GM19395 (cell line): Measurements from ENCODE around the gene IL12RB2.

ENCODE experiments used
- ATAC-seq: cut with Tn5 transposase; IDR thresholded peaks from one replicate; pipeline ENCODE4 v1.9.1; 2021; ENCODE audit warnings: mild to moderate bottlenecking, moderate library complexity; ENCODE audit not compliant: unreplicated experiment

The IL12RB2 gene, protein sequence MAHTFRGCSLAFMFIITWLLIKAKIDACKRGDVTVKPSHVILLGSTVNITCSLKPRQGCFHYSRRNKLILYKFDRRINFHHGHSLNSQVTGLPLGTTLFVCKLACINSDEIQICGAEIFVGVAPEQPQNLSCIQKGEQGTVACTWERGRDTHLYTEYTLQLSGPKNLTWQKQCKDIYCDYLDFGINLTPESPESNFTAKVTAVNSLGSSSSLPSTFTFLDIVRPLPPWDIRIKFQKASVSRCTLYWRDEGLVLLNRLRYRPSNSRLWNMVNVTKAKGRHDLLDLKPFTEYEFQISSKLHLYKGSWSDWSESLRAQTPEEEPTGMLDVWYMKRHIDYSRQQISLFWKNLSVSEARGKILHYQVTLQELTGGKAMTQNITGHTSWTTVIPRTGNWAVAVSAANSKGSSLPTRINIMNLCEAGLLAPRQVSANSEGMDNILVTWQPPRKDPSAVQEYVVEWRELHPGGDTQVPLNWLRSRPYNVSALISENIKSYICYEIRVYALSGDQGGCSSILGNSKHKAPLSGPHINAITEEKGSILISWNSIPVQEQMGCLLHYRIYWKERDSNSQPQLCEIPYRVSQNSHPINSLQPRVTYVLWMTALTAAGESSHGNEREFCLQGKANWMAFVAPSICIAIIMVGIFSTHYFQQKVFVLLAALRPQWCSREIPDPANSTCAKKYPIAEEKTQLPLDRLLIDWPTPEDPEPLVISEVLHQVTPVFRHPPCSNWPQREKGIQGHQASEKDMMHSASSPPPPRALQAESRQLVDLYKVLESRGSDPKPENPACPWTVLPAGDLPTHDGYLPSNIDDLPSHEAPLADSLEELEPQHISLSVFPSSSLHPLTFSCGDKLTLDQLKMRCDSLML

DNA sequence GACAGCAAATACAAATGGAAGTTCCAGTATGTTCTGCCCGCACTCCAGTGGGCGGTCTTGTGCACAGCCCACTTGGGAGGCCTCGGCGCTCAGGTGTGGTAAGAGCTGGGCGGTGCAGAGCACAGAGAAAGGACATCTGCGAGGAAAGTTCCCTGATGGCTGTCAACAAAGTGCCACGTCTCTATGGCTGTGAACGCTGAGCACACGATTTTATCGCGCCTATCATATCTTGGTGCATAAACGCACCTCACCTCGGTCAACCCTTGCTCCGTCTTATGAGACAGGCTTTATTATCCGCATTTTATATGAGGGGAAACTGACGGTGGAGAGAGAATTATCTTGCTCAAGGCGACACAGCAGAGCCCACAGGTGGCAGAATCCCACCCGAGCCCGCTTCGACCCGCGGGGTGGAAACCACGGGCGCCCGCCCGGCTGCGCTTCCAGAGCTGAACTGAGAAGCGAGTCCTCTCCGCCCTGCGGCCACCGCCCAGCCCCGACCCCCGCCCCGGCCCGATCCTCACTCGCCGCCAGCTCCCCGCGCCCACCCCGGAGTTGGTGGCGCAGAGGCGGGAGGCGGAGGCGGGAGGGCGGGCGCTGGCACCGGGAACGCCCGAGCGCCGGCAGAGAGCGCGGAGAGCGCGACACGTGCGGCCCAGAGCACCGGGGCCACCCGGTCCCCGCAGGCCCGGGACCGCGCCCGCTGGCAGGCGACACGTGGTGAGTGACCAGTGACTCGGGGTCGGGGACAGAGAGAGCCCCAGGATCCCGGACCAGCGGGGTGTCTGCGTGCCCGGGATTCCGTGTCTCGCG lies at the start of gene IL12RB2:
Gene IL12RB2 (plus strand): TSS at position 623 of the 810 bp plus-strand sequence. CDS start 12,496 bp downstream, outside the sequence.
- peak; percentile 73 for ATAC-seq

GRCh38 chr1:67261680-67262079 lies 46.0 kb upstream of the IL12RB2 start:
- ATAC-seq, result no peak

DNA sequence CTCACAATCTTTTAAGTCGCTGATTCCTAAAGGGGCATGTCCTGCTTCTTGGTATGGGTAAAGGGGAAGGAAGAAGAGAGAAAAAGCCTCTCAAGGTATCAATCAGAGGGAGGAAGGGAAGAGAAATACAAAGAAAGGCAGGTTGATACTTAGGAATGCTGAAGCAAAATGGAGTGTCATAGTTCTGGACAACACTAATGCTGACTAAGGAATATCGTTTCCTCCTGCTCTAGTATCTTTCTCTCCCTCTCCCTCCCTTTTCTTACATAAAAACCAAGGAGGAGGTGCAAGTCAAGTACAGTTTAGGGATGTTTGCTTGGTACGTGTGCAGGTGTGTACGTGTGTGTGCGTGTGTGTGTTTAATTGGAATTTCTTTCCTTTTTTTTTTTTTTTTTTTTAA lies 44.9 kb upstream of the IL12RB2 start:
- ATAC-seq, result no peak

- no peak for ATAC-seq
These were observed 43.5 kb upstream of the IL12RB2 start for GRCh38 chr1:67264152-67264551.

- ATAC-seq, result peak; percentile 84
These were observed 42.8 kb upstream of the IL12RB2 start for GRCh38 chr1:67264899-67265298.

DNA sequence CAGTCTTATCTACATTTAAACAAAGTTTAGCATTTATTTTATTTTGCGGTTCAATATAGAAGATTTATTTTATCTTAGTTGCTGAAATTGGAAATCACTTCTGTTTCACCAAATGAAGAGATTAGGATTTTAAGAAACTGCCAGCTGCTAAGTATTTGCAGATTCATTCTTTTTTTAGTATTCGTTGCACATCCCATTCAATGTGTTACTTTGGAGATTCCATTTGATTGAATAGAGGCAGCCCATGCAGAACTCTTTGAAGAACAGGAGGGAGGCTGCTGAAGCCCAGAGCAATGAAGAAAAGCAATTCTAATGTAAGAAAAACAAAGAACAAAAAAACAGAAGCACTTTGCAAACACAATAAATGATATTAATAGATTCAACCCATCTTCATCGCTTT lies 38.6 kb upstream of the IL12RB2 start:
- ATAC-seq, result no peak

GRCh38 chr1:67270541-67270940 lies 37.1 kb upstream of the IL12RB2 start:
- ATAC-seq, result no peak

- no peak for ATAC-seq
These were observed 34.1 kb upstream of the IL12RB2 start for GRCh38 chr1:67273591-67273990.

DNA sequence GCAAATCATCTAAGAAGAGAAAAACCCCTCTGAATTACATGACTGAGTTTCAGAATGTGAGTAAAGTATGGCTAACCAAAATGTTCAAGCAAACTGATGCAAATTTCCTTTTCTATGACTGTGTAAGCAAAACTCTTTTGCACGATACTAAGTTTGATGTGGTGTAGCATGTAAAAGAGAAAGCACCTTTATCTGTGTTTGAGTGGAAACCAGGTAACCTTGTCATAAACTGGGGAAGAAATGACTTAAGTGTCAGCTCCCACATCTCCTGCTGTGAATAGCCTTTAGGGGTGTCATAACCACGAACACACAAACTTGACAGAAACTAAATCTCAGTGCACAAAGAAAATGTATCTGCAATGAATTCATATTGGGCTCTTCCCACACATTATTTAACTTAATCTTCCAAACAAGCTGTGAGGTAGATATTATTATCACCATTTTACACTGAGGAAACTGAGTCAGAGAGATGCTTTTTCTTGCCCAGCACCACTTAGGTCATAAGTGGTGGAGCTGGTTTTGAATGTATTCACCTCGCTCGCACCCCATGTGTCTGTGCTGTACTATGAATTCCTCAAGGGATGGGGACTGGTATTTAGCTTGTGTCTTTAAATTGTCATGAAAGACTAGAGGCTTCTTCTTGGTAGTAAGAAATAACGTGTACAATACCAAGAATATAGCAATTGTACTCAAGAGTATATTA lies 32.9 kb upstream of the IL12RB2 start:
- ATAC-seq, result peak; percentile 77

DNA sequence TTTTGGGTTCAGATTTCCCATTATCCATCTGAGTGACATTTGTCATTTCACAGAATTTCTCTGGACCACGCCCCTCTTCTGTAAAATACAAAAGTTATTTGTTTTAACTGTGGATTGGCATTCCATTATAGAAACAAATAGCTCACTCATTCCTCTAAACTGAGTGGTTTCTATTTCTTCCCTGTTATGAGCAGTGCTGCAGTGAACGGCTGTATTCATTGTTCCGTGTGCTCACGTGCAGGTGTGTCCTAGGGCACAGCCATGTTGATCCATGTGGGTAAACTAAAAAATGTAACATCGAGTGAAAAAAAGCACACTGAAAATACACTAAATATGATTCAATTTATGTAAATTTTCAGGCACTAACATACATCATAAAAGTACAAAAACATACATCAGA lies 27.0 kb upstream of the IL12RB2 start:
- no peak for ATAC-seq

DNA sequence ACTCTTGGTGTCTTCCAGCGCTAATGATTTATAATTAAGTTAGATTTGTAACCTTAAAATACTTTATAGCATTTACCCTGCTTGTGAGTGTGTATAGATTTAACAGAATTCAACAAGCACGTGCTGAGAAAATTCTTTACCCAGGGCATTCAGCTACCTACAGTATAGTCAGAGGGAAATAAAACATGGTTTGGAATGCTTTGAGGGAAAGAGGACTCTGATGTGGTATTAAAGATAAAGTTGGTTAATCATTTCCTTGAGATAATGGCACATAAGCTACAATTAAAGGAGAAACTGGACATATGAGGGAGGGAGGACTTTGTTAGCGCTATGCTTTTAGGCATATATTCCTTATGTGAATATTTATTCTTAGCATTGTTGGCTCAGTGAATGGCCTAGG lies 26.4 kb upstream of the IL12RB2 start:
- no peak for ATAC-seq

DNA sequence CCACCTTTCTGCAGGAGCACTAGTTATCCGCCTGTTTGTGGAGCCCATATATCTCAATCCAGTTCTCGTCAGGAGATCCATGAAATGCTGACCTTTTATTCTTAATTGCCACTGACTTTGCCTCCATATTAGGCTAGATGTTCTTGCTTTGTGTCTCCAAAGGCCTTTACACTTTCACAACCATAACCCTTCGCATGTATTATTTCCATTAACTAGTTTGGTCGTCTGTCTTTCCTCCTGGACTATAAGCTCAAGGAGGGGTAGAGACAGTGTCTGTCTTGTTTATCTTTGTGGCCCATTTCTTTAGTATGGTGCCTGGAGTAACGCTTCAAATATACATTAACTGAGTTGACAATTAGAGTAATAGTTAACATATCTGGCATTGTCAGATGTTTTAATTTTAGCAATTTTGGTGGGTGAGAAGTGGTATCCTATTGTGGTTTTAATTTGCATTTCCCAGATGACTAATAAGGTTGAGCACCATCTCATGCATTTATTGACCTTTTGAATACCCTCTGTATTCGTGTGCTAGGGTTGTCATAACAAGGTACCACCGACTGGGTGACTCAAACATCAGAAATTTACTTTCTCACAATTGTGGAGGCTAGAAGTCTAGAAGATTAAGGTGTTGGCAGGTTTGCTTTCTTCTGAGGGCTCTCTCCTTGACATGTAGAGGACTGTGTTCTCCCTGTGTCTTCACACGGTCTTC lies 21.7 kb upstream of the IL12RB2 start:
- ATAC-seq, result peak; percentile 92

DNA sequence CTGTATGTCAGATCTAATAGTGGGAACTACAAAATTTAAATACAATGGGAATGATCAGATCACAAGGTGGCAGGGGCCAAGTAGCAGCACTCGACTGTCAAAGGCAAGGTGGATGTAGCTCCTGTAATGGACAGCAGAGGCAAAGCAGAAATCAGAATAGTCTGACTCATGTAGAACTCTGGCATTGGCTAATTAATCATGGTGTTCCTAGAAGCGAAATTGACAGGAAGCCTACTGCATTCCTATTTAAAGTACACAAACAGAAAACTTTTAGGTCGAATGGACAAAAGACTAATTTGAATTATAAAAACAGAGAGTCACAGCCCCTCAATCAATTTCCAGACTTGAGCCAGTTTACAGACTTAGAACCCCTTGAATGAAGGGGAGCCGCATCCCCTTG lies 17.4 kb upstream of the IL12RB2 start:
- ATAC-seq, result no peak

DNA sequence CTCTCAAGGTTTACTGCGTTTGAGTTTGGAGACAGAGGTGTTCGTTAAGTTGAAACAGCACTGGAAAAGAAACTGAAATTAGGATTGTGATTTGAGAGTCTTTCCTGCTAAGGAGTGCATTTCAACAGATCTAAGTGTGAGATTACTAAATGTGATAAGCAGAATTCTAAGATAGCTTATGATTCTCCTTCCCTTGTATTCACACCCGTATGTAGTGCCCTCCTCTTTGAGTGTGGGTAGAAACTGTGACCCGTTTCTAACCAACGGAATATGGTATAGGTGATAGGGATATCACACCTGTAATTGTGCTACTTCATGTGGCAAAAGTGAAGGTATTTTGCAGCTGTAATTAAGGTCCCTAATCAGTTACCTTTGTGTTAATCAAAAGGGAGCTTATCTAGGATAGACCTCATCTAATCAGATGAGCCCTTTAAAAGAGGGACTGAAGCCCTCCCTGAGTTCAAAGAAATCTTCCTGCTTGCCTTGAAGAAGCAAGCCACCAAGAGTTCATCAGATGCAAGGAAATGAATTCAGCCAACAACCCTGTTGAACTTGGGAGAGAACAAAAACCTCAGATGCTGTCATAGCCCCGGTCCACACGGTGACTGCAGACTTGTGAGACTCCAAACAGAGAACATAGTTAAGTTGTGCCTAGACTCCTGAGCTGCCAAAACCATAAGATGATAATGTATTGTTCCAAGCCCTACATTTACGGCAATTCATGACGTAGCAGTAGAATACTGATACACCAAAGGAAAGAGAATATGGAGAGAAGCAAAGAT lies 12.6 kb upstream of the IL12RB2 start:
- no peak for ATAC-seq

DNA sequence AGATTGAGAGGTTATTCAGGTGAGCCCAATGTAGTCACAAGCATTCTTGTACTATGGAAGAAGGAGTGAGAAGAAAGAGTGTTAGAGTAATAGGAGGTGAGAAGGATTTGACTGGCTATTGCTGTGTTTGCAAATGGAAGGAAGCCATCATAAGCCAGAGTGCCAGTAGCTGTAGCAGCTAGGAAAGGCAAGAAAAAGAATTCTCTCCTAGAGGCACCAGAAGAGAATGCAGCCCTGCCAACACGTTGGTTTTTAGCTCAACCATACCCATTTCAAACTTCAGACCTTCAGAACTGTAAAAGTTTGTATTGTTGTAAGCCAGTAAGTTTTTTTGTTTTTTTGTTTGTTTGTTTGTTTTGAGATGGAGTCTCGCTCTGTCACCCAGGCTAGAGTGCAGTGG lies 8.9 kb upstream of the IL12RB2 start:
- ATAC-seq, result no peak

DNA sequence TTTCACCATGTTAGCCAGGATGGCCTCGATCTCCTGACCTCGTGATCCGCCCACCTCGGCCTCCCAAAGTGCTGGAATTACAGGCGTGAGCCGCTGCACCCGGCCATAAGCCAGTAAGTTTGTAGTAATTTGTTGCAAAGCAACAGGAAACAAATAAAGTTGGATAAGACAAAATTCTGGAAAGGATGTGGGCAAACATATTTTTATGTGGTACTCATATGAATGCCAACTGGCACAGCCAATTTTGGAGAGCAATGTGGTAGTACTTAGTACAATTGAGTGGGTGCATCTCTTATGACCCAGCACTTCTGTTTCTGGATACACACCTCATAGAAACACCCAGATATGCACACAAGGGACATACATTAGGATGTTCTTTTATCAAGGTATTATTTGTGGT lies 8.4 kb upstream of the IL12RB2 start:
- ATAC-seq, result no peak

- no peak for ATAC-seq
These were observed 7.1 kb upstream of the IL12RB2 start for GRCh38 chr1:67300561-67300960.

DNA sequence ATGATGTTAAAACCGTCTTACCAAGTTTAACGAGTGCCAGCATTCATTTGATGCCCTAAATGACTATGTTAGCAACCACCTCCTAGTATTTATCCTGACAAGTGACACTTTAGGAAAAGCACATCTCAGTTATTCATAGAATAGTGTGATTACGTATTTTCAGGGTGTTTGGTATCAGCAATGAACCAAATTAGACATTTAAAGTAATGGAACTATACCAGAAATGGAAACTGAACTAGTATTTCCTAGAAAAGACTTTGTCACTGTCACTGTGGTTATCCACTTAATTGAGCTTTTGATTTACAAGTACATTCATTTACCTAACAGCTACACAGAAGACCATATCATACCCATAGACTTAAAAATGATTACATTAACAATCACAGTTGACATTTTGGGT lies 3.6 kb upstream of the IL12RB2 start:
- ATAC-seq, result no peak

DNA sequence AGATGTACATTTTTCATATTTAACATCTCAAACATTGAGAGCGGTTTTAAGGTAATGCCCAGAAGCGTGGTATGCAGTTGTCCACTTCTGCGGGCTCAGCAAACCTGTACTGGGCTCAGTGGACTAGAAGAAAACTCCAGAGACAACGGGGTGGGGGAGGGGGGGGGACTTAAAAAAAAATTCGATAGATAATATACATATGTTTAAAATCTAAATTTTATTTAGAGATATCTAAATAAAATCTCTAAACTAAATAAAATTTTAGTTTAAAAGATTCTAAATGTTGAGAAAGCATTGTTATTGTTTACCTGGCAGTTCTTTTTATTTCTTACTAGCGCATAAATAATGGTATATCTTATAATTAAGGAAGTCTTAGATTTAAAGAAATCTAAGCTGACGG lies 1.1 kb upstream of the IL12RB2 start:
- ATAC-seq, result no peak
